ENCODE data around the gene SEC22A. TPM values are rescaled to one million over a fixed set of nuclear protein-coding genes. Genes with fewer than 3 reads are reported as not detected.
A peak's percentile ranks its signal among the peaks of the same experiment; 100 is the strongest.

SEC22A gene
- total RNA-seq, 2 experiments from 2014 or later: 13.8 to 15.8 TPM

DNA sequence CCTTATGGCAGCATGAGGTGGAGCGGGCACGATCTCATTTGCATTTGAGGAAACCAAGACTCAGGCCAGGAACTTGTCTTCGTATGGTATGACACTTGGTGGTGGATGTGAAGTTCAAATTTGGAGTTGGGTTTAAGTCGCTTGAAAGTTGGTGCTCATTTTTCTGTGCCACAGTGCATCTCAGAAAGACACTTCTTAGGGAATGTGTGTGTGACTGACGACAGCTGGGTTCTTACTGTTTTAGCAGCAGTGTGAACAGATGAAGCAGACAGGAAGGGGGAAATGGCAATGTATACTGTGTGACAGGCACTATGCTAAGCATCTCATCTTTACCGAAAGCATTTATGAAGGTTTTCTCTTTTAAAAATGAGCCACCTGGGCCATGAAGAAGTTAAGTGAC is 75.4 kb downstream of the SEC22A start:
- no peaks in the 10 kb centered on the region for H3K36me3 Mint-ChIP-seq (ENCODE audit: low read depth)
- H3K27me3 Mint-ChIP-seq: no peaks in the 10 kb centered on the region
- ChIA-PET POLR2A (no interaction called here), CTCF (interaction anchor here (1.5 kb wide), 1 partner anchor 14 kb away, joined by 3 read pairs; no protein-coding TSS in a partner anchor)
- H3K4me1 Mint-ChIP-seq: no peaks in the 10 kb centered on the region
- H3K4me3 Mint-ChIP-seq: no peak overlapping the region
- no peak overlapping the region for H3K27ac Mint-ChIP-seq
- H3K9me3 Mint-ChIP-seq: no peaks in the 10 kb centered on the region
- DNase-seq: no peak

DNA sequence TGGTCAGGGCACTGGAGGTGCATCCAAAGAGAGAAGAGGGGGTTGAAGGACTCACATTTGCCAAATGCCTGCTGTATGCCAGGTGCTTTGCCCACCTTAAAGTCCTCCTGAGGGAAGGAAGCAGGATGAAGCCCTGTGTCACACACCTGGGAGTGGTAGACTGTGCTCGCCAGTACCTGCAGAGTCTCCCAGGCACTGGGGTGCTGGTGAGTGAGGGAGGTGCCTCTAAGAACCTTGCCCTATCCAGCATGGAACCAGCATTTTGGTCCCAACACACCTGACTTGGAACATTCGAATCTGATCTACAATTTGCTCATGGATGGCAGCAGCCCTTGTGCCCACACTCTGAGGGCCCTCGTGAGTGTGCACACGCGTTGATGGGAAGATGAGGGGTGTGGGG is 76.7 kb downstream of the SEC22A start:
- Mint-ChIP-seq H3K4me1 (no peaks in the 10 kb centered on the region), H3K9me3 (no peaks in the 10 kb centered on the region), H3K27ac (no peak overlapping the region), H3K36me3 (ENCODE audit: low read depth) (no peaks in the 10 kb centered on the region), H3K4me3 (no peak overlapping the region), H3K27me3 (no peaks in the 10 kb centered on the region)
- ChIA-PET CTCF (no interaction called here), POLR2A (no interaction called here)
- no peak for DNase-seq

DNA sequence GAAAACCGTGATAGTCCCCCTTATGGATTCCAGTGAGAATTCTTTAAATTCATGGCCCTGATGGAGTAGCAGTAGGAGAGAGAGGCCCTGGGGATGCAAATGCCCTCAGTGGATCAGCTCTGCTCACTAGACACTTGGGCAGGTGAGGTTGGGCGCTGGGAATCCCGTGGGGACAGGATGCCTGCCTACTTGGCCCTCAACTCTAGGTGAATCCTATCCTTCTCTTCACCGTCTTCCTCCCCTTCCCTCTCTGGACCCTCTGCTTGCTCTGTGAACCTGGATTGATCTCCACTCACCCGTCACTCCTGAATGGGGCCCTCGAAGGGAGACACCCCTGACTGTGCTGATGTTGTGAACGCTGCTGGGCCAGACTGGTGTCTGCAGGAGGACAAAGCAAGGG is 77.4 kb downstream of the SEC22A start:
- DNase-seq: no peak
- no peak overlapping the region for H3K27ac Mint-ChIP-seq
- H3K9me3 Mint-ChIP-seq: no peaks in the 10 kb centered on the region
- ChIA-PET POLR2A (no interaction called here), CTCF (no interaction called here)
- no peaks in the 10 kb centered on the region for H3K36me3 Mint-ChIP-seq (ENCODE audit: low read depth)
- H3K4me1 Mint-ChIP-seq: no peaks in the 10 kb centered on the region
- H3K4me3 Mint-ChIP-seq: no peak overlapping the region
- no peaks in the 10 kb centered on the region for H3K27me3 Mint-ChIP-seq

DNA sequence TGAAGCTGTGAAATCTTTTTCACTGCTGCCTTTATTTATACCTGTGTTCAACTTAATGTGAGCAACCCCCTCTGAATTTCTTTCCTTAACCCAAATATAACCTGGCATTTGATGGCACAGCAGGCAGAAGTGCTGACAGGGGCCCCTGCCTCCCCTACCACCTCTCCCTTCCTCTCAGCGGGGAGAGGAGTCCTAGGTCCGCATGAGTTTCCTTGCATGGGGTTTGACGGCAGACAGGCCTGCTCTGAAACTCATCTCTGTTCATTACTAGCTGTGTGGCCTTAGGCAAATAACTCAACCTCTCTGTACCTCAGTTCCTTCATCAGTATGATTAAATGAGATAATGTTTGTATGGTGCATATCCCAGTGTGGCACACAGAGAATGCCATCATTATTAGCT is 79.7 kb downstream of the SEC22A start:
- no peak for DNase-seq
- H3K9me3 Mint-ChIP-seq: no peaks in the 10 kb centered on the region
- no peaks in the 10 kb centered on the region for H3K36me3 Mint-ChIP-seq (ENCODE audit: low read depth)
- ChIA-PET POLR2A (no interaction called here), CTCF (no interaction called here)
- no peaks in the 10 kb centered on the region for H3K4me1 Mint-ChIP-seq
- no peak overlapping the region for H3K4me3 Mint-ChIP-seq
- no peaks in the 10 kb centered on the region for H3K27me3 Mint-ChIP-seq
- H3K27ac Mint-ChIP-seq: no peak overlapping the region

DNA sequence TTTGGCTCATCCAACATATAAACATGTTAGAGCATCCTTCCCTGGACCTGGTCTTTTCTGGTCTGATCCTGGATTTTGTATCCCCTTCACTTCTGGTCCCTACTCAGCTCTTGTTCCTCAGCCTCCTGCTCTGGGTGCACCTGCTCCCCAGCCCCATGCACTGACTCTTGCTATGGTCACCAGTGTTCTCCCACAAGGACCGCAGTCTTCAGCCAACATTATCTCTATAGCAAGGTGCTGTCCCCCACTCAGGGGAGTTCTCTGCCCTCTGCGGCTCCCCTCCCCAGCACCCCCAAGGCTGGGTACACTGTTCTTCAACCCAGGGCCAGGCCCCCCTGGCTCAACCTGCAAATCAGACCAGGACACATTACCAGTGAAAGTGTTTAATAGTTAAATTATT is 80.2 kb downstream of the SEC22A start:
- H3K4me1 Mint-ChIP-seq: no peaks in the 10 kb centered on the region
- ChIA-PET CTCF (no interaction called here), POLR2A (no interaction called here)
- no peak overlapping the region for H3K4me3 Mint-ChIP-seq
- no peaks in the 10 kb centered on the region for H3K27me3 Mint-ChIP-seq
- H3K27ac Mint-ChIP-seq: no peak overlapping the region
- no peaks in the 10 kb centered on the region for H3K9me3 Mint-ChIP-seq
- DNase-seq: no peak
- H3K36me3 Mint-ChIP-seq (ENCODE audit: low read depth): no peaks in the 10 kb centered on the region

DNA sequence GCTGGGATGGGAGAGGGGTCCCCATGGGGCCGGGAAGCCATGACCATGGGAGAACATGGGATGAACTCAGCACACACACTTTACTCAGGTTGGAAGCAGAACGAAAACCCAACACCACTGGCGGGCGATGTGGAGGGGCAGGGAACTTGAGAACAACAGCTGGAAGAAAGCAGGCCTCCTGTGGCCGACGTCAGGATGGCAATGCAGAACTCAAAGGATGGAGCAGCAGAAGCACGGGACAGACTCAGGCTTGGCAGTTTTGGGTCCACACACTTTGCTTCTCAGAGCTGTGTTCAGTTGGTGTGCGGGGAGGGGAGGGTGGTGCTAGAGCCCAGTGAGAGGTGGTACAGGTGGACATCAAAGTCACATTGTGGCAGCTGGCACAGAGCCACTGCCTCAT is 80.7 kb downstream of the SEC22A start:
- H3K9me3 Mint-ChIP-seq: no peaks in the 10 kb centered on the region
- DNase-seq: no peak
- no peaks in the 10 kb centered on the region for H3K36me3 Mint-ChIP-seq (ENCODE audit: low read depth)
- no peaks in the 10 kb centered on the region for H3K27me3 Mint-ChIP-seq
- H3K4me1 Mint-ChIP-seq: no peaks in the 10 kb centered on the region
- CTCF ChIA-PET: no interaction called here
- POLR2A ChIA-PET: no interaction called here
- no peak overlapping the region for H3K4me3 Mint-ChIP-seq
- H3K27ac Mint-ChIP-seq: no peak overlapping the region

DNA sequence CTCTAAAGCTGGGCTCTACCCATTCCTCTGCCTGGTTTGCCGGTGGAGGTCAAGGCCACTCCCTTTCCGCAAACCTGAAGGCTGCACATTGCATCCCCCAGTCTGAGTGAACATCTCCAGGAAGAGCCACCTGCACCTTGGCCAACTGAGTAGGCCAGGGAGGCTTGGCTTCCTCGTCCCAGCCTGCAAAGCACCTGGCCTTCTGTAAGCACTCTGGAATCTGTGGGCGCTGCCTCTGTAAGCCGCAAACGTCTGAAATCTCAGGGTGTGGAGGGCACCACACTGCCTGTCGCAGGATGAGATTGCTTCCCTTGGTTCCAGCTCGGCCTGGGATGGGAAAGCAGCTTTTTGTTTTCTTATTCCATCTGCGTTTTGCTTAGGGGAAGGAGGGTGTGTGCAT is 81.3 kb downstream of the SEC22A start:
- ChIA-PET POLR2A (no interaction called here), CTCF (no interaction called here)
- no peaks in the 10 kb centered on the region for H3K4me1 Mint-ChIP-seq
- H3K36me3 Mint-ChIP-seq (ENCODE audit: low read depth): no peaks in the 10 kb centered on the region
- H3K27me3 Mint-ChIP-seq: no peaks in the 10 kb centered on the region
- H3K4me3 Mint-ChIP-seq: no peak overlapping the region
- no peak for DNase-seq
- H3K9me3 Mint-ChIP-seq: no peaks in the 10 kb centered on the region
- no peak overlapping the region for H3K27ac Mint-ChIP-seq

DNA sequence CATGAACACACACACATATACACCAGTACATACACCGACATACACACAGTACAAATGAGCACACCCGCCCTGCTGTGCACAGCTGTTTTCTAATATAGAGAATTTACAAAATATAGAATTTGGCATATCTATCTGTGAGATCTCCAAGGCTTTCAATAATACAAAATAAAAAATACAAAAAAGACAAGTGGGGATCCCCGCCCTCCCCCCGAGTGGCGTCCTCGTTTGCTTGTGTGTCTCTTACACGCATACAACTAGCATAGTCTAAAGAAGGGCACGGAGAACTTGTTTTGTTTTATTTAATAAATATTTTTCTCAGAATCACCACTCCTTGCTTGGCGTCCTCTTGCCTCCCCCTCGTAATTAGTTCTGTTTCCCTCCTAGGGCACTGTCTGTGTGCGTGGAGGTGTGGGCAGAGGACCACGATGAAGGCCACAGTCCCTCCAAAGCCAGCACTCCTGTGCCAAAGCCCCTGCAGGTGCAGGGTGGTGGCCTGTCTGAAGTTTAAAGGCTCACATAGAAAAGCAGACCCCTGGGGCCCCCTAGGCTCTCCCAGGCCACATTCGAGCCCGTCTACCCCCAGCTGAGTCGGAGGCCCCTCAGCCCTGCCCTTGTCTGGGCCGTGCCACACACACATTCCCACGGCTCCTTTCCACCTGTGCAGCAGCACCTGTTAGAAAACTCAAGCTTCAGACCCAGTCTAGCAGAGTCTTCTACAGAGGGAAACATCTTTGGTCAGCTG is 82.1 kb downstream of the SEC22A start:
- DNase-seq: no peak
- no peaks in the 10 kb centered on the region for H3K36me3 Mint-ChIP-seq (ENCODE audit: low read depth)
- H3K4me1 Mint-ChIP-seq: no peaks in the 10 kb centered on the region
- no peaks in the 10 kb centered on the region for H3K9me3 Mint-ChIP-seq
- no peak overlapping the region for H3K27ac Mint-ChIP-seq
- no peak overlapping the region for H3K4me3 Mint-ChIP-seq
- ChIA-PET POLR2A (no interaction called here), CTCF (no interaction called here)
- no peaks in the 10 kb centered on the region for H3K27me3 Mint-ChIP-seq

DNA sequence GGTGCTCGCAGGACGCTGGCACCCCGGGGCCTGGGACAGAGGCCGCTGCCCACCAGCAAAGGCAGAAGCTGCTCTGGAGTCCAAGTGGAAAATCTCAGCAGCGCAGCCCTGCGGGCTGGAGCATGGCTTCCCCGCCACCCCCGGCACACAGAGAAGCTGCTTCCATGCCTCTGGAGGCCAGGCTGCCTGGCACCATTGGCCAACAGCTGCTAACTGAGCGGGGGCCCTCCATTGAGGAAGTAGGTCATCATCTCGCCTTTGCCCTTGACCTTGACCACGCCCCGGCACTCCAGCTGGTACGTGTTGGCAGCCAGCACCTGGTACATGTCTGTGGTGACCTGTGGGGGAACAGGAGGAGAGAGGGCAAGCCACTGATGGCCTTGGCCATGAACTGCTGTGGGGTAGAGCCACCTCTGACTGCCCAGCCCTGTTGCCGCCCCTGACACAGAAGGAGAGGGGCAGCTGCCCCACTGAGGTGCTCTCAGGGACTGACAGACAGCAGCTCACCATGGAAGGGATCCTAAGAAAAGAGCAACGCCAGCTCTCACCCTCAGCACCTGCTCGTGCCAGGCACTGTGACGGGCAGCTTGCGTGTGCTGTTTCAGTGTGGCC is 82.8 kb downstream of the SEC22A start:
- H3K36me3 Mint-ChIP-seq (ENCODE audit: low read depth): no peaks in the 10 kb centered on the region
- H3K4me3 Mint-ChIP-seq: no peak overlapping the region
- H3K9me3 Mint-ChIP-seq: no peaks in the 10 kb centered on the region
- H3K27me3 Mint-ChIP-seq: no peaks in the 10 kb centered on the region
- ChIA-PET POLR2A (no interaction called here), CTCF (no interaction called here)
- H3K27ac Mint-ChIP-seq: no peak overlapping the region
- no peaks in the 10 kb centered on the region for H3K4me1 Mint-ChIP-seq
- no peak for DNase-seq

DNA sequence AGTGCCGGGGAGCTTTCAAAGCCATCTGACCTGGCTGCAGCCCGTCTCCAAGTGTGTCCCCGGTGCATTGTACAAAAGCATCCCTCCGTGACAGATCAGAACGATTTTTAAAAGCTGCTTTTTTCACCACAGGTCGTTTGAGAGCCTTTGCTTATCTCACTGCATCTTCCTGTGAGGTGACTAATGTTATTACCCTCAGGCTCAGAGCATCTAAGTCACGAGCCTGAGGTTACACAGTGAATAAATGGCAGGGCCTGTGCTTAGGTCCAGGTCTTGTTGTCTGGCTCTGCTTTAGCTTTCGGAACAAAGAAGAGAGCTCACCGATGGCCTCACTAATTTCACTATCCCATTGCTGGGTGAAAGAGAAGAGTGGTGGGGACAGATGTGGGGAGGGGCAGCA is 83.3 kb downstream of the SEC22A start:
- H3K36me3 Mint-ChIP-seq (ENCODE audit: low read depth): no peaks in the 10 kb centered on the region
- ChIA-PET CTCF (no interaction called here), POLR2A (no interaction called here)
- no peak for DNase-seq
- H3K27me3 Mint-ChIP-seq: no peaks in the 10 kb centered on the region
- H3K9me3 Mint-ChIP-seq: no peaks in the 10 kb centered on the region
- no peaks in the 10 kb centered on the region for H3K4me1 Mint-ChIP-seq
- H3K27ac Mint-ChIP-seq: no peak overlapping the region
- no peak overlapping the region for H3K4me3 Mint-ChIP-seq

DNA sequence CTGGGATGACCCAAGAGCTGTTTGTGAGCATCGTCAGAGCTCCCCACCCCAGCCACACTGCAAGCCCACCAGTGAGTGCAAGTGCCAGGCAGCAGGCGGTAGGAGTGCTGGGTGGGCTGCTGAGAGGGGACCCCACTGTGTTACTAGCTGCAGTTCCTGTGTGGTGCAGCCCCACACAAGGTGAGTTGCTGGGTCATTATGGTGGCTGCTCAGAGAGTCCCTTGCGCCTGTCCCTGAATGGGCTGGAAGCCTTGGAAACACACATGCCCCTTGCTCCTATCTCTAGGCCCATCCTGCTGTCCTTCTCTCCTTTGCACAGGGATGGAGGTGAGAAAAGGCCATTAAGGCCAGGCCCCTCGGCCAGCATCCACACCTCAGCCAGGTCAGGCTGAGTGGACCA is 83.7 kb downstream of the SEC22A start:
- ChIA-PET CTCF (no interaction called here), POLR2A (no interaction called here)
- no peak for DNase-seq
- H3K9me3 Mint-ChIP-seq: no peaks in the 10 kb centered on the region
- no peaks in the 10 kb centered on the region for H3K27me3 Mint-ChIP-seq
- no peaks in the 10 kb centered on the region for H3K4me1 Mint-ChIP-seq
- no peaks in the 10 kb centered on the region for H3K36me3 Mint-ChIP-seq (ENCODE audit: low read depth)
- no peak overlapping the region for H3K27ac Mint-ChIP-seq
- no peak overlapping the region for H3K4me3 Mint-ChIP-seq

DNA sequence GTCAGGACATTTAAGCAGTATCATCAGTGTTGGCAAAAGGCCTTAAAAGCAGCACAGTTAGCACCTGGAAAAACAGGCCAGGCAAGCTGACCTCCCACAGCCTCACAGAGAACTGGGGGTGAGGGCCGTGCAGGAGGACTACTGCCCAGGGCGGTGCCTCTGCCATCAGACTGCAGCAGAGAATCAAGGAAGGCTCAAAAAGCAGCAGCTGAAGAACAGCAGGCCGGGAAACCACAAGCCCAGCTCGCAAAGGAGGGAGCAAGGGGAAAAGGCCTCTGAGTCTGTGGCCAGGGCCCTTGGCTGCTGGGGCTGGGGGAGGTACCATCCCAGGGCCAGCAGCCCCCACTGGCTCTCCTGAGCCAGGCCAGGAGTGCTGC is 84.2 kb downstream of the SEC22A start:
- no peak for DNase-seq
- ChIA-PET POLR2A (no interaction called here), CTCF (no interaction called here)
- Mint-ChIP-seq H3K27me3 (no peaks in the 10 kb centered on the region), H3K9me3 (no peaks in the 10 kb centered on the region), H3K4me1 (no peaks in the 10 kb centered on the region), H3K36me3 (ENCODE audit: low read depth) (no peaks in the 10 kb centered on the region), H3K4me3 (no peak overlapping the region), H3K27ac (no peak overlapping the region)

DNA sequence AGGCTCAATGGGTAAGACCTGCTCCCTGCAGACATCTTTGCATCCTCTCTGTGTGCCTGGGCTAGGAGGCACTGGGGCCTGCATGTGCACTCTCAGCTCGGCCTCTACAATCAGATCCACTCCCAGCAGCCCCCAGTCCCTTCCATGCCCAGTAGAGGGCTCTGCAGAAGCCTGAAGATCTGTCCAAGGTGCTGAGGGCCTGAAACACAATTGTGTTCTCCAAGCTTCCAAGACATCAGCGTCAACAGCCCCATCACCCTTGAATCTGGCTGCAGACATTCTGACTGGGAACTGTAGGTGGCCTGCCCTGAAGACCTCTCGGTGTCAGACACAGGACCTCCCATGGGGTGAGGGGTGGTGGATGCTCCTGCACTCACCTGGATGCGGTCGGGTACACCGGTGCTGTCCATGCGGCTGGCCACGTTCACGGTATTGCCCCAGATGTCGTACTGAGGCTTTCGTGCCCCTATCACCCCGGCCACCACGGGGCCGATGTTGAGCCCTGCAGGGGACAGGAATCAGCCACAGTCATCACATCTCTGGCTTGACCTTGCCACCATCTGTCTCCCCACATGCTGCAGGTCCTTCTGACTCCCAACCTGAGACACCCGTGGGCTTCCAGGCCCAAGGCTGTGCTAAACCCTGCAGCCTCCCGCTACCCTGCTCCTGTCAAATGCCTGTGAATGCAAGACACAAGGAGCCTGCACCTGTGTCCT is 84.7 kb downstream of the SEC22A start:
- DNase-seq: peak; percentile 68
- H3K9me3 Mint-ChIP-seq: no peaks in the 10 kb centered on the region
- no peak overlapping the region for H3K4me3 Mint-ChIP-seq
- no peaks in the 10 kb centered on the region for H3K4me1 Mint-ChIP-seq
- no peaks in the 10 kb centered on the region for H3K27me3 Mint-ChIP-seq
- POLR2A ChIA-PET: no interaction called here
- CTCF ChIA-PET: no interaction called here
- H3K27ac Mint-ChIP-seq: no peak overlapping the region
- H3K36me3 Mint-ChIP-seq (ENCODE audit: low read depth): no peaks in the 10 kb centered on the region
